Activated CD8-positive, alpha-beta memory T cell treated with anti-CD3 and anti-CD28 coated beads for 48 hours (primary cell): ENCODE measurements around the gene DCHS2.

Experiments used
- DNase-seq, 3 experiments: peaks; one replicate each; pipeline ENCODE4 v3.0.0-alpha.2; 2020; ENCODE audit warnings: low read depth in 2 of 3, low spot score in 2 of 3

DCHS2 gene

GRCh38 chr4:154455111-154455510 lies 36.5 kb downstream of the DCHS2 start:
- no peak for DNase-seq

- no peak for DNase-seq
Observed at GRCh38 chr4:154454710-154455109, 36.9 kb downstream of the DCHS2 start.

- DNase-seq: no peak
Observed at GRCh38 chr4:154452798-154453346, 38.7 kb downstream of the DCHS2 start.

GRCh38 chr4:154450966-154451365 lies 40.6 kb downstream of the DCHS2 start:
- DNase-seq: no peak

GRCh38 chr4:154444958-154445357 lies 46.6 kb downstream of the DCHS2 start:
- no peak for DNase-seq

GRCh38 chr4:154441982-154442381 lies 49.6 kb downstream of the DCHS2 start:
- no peak for DNase-seq

- no peak for DNase-seq
Observed at GRCh38 chr4:154441124-154441523, 50.5 kb downstream of the DCHS2 start.

- no peak for DNase-seq
Observed at GRCh38 chr4:154439224-154439623, 52.4 kb downstream of the DCHS2 start.

- DNase-seq: no peak
Observed at GRCh38 chr4:154435895-154436294, 55.7 kb downstream of the DCHS2 start.

- DNase-seq: no peak
Observed at GRCh38 chr4:154433543-154433942, 58.1 kb downstream of the DCHS2 start.

GRCh38 chr4:154429176-154429575 lies 62.4 kb downstream of the DCHS2 start:
- DNase-seq: no peak

GRCh38 chr4:154427149-154427548 lies 64.5 kb downstream of the DCHS2 start:
- DNase-seq: no peak

- no peak for DNase-seq
Observed at GRCh38 chr4:154425514-154425913, 66.1 kb downstream of the DCHS2 start.

GRCh38 chr4:154424810-154425484 lies 66.7 kb downstream of the DCHS2 start:
- DNase-seq: no peak

GRCh38 chr4:154422152-154422551 lies 69.4 kb downstream of the DCHS2 start:
- no peak for DNase-seq

GRCh38 chr4:154421618-154422017 lies 70.0 kb downstream of the DCHS2 start:
- no peak for DNase-seq

- DNase-seq: no peak
Observed at GRCh38 chr4:154417373-154417673, 74.3 kb downstream of the DCHS2 start.

GRCh38 chr4:154416190-154416547 lies 75.4 kb downstream of the DCHS2 start:
- no peak for DNase-seq

- no peak for DNase-seq
Observed at GRCh38 chr4:154415313-154415712, 76.3 kb downstream of the DCHS2 start.

GRCh38 chr4:154414796-154415195 lies 76.8 kb downstream of the DCHS2 start:
- DNase-seq: no peak

- DNase-seq: no peak
Observed at GRCh38 chr4:154414371-154414770, 77.2 kb downstream of the DCHS2 start.

- DNase-seq: no peak
Observed at GRCh38 chr4:154407443-154407842, 84.2 kb downstream of the DCHS2 start.

GRCh38 chr4:154406018-154406795 lies 85.4 kb downstream of the DCHS2 start:
- DNase-seq: no peak
